B cell (primary cell): Measurements from ENCODE around the gene REL. TPM values are rescaled to one million over a fixed set of nuclear protein-coding genes. Genes with fewer than 3 reads are reported as not detected.
A peak's percentile ranks its signal among the peaks of the same experiment; 100 is the strongest.

Source experiments
- ATAC-seq: fragments of 200-7000 bp; cut with Tn5 transposase; one replicate; pipeline ENCODE4 v1.10.0; 2021; ENCODE audit warnings: low read depth, mild to moderate bottlenecking, moderate number of reproducible peaks, moderate library complexity
- CTCF ChIA-PET: fragments of 350-600 bp; sonication (Branson Sonifier 250); formaldehyde crosslinking; loops from one replicate; lab custom pipeline; 2021; ENCODE audit warnings: antibody characterized with exemption, inconsistent platforms; lab: Charles Lee
- POLR2A ChIA-PET: fragments of 350-600 bp; sonication (Branson Sonifier 250); formaldehyde crosslinking; loops from one replicate; lab custom pipeline; 2021; ENCODE audit warnings: antibody characterized with exemption; lab: Charles Lee
- DNase-seq: peaks from one replicate; pipeline ENCODE4 v3.0.0; 2013
- H2AFZ ChIP-seq: 2 replicates; pipeline ENCODE4 v1.6.1; 2012; ENCODE audit warnings: mild to moderate bottlenecking, low read depth, low read length; ENCODE audit not compliant: insufficient read depth, poor library complexity, severe bottlenecking
- H3K27ac ChIP-seq, 2 donors: 1 replicate in 1 of 2; 2 replicates in 1 of 2; pipeline ENCODE4 v1.5.1; 2012 to 2013; ENCODE audit warnings: low read length in 2 of 2, mild to moderate bottlenecking in 2 of 2, moderate library complexity in 1 of 2
- H3K27me3 ChIP-seq, 4 experiments: fragments of 200-600 bp in 1 of 4; sonication (generic) in 1 of 4; replicated peaks in 1 of 4; 1 replicate in 2 of 4; 2 replicates in 2 of 4; pipeline versions ENCODE4 v1.6.1 to v1.7.0; 2013 to 2016; ENCODE audit warnings: low read length in 3 of 4, mild to moderate bottlenecking in 2 of 4, mixed read lengths in 1 of 4, moderate library complexity in 1 of 4; ENCODE audit not compliant: insufficient read depth in 4 of 4, control insufficient read depth in 3 of 4; ENCODE audit errors: control extremely low read depth in 1 of 4
- H3K36me3 ChIP-seq, 2 experiments: replicated peaks in 1 of 2; 1 replicate in 1 of 2; 2 replicates in 1 of 2; pipeline versions ENCODE4 v1.6.1 to v1.7.1; 2013; ENCODE audit warnings: low read length in 1 of 2; ENCODE audit not compliant: insufficient read depth in 2 of 2, control insufficient read depth in 1 of 2; ENCODE audit errors: control extremely low read depth in 1 of 2, extremely low read depth in 1 of 2
- H3K4me1 ChIP-seq, 2 donors: fragments of 200-600 bp in 1 of 2; sonication (generic) in 1 of 2; 1 replicate in 1 of 2; 2 replicates in 1 of 2; pipeline versions ENCODE4 v1.5.1 to v1.6.1; 2013 to 2017; ENCODE audit warnings: low read length in 2 of 2; ENCODE audit not compliant: control insufficient read depth in 2 of 2, insufficient read depth in 2 of 2
- H3K4me2 ChIP-seq: replicated peaks from 2 replicates; pipeline ENCODE3; 2012; ENCODE audit warnings: mild to moderate bottlenecking, low read depth, low read length; ENCODE audit not compliant: poor library complexity, severe bottlenecking
- H3K4me3 ChIP-seq, 5 experiments: fragments of 200-600 bp in 1 of 5; sonication (generic) in 1 of 5; 1 replicate in 3 of 5; 2 replicates in 2 of 5; pipeline versions ENCODE4 v1.5.1 to v1.7.0; 2011 to 2016; ENCODE audit warnings: low read length in 4 of 5, mild to moderate bottlenecking in 4 of 5, low read depth in 2 of 5, control low read depth in 1 of 5, moderate library complexity in 1 of 5; ENCODE audit not compliant: insufficient read depth in 1 of 5; ENCODE audit errors: control extremely low read depth in 1 of 5, extremely low read depth in 1 of 5
- H3K79me2 ChIP-seq: fragments of 200-600 bp; sonication (generic); one replicate; pipeline ENCODE4 v1.6.0; 2016; ENCODE audit warnings: low read length; ENCODE audit not compliant: control insufficient read depth, insufficient read depth
- H3K9ac ChIP-seq: fragments of 200-600 bp; sonication (generic); 2 replicates; pipeline ENCODE4 v1.6.1; 2017; ENCODE audit warnings: mild to moderate bottlenecking, low read length, moderate library complexity
- H3K9me3 ChIP-seq, 3 donors: one replicate each; pipeline versions ENCODE4 v1.6.1 to v1.7.1; 2013; ENCODE audit warnings: low read length in 2 of 3; ENCODE audit not compliant: control insufficient read depth in 2 of 3, insufficient read depth in 1 of 3; ENCODE audit errors: control extremely low read depth in 1 of 3
- H4K20me1 ChIP-seq: 2 replicates; pipeline ENCODE4 v1.6.0; 2012; ENCODE audit warnings: mild to moderate bottlenecking, low read length; ENCODE audit not compliant: insufficient read depth, control insufficient read depth, poor library complexity, severe bottlenecking
- H3K27ac Mint-ChIP-seq: one replicate; pipeline ENCODE4 v1.8.0; 2021; ENCODE audit warnings: mixed read lengths
- H3K27me3 Mint-ChIP-seq: one replicate; pipeline ENCODE4 v1.8.0; 2021; ENCODE audit warnings: mixed read lengths
- H3K4me1 Mint-ChIP-seq: one replicate; pipeline ENCODE4 v1.8.0; 2021; ENCODE audit warnings: mixed read lengths
- H3K4me3 Mint-ChIP-seq: one replicate; pipeline ENCODE4 v1.8.0; 2021; ENCODE audit warnings: mixed read lengths
- H3K9me3 Mint-ChIP-seq: one replicate; pipeline ENCODE4 v1.8.0; 2022; ENCODE audit warnings: mixed read lengths; ENCODE audit not compliant: insufficient read depth
- CTCF ChIP-seq: fragments of 200-600 bp; IDR thresholded peaks from one replicate; pipeline ENCODE4 v1.8.0; 2022; ENCODE audit warnings: antibody characterized with exemption, mild to moderate bottlenecking
- EZH2 ChIP-seq: IDR thresholded peaks from 2 replicates; pipeline ENCODE4 v1.6.1; 2012; ENCODE audit warnings: borderline replicate concordance, low read depth, mild to moderate bottlenecking, moderate library complexity, low read length; ENCODE audit not compliant: insufficient read depth, poor library complexity, severe bottlenecking
- WGBS: methylation state at CpG from one replicate; pipeline ENCODE4 v1.1.5; 2013; ENCODE audit warnings: missing lambda C conversion rate; ENCODE audit not compliant: insufficient coverage; 5-methylcytosine and 5-hydroxymethylcytosine counted together
- intact Hi-C: fragments of 100-400 bp; cut with micrococcal nuclease; formaldehyde crosslinking; loops from one replicate; pipeline ENCODE4 v1.10.0; 2022
- polyA plus RNA-seq: library from polyadenylated mRNA; depleted of rRNA; stranded (reverse); fragments of >200 nt; gene quantifications from 2 replicates; pipeline ENCODE4 v1.2.3, GENCODE V29; 2012
- total RNA-seq, 2 donors: library from RNA; stranded (reverse); fragments of 120-200 nt in 1 of 2; gene quantifications; 1 replicate in 1 of 2; 2 replicates in 1 of 2; pipeline versions ENCODE4 v1.2.3 to v1.2.4, GENCODE V29; 2013 to 2022

REL gene
- total and polyA plus RNA-seq, 2 donors (not counting 1 experiment from before 2014, with no cell fraction given), result 27.9 to 283 TPM

GRCh38 chr2:60939622-60940021 is 58.2 kb downstream of the REL start:
- peaks cover 14 to 30% of the 10 kb centered on the region in 2 experiments for H3K36me3 ChIP-seq
- H3K9ac ChIP-seq, result no peak overlapping the region
- H3K79me2 ChIP-seq, result peaks cover 12% of the 10 kb centered on the region
- Mint-ChIP-seq H3K9me3 (no peaks in the 10 kb centered on the region), H3K4me1 (peaks cover 29% of the 10 kb centered on the region), H3K27me3 (no peaks in the 10 kb centered on the region), H3K4me3 (no peak overlapping the region), H3K27ac (peak overlapping the region; percentile 71)
- ATAC-seq (no peak), DNase-seq (no peak)
- H2AFZ ChIP-seq, result no peak overlapping the region
- no peak overlapping the region for H3K4me3 ChIP-seq
- H3K27me3 ChIP-seq, result no peaks in the 10 kb centered on the region
- intact Hi-C loops, result loop anchor here (2.0 kb wide), 1 partner anchor 13 kb away; no protein-coding TSS in a partner anchor
- no peak overlapping the region for H3K4me2 ChIP-seq
- ChIA-PET POLR2A (no interaction called here), CTCF (interaction anchor here (1.7 to 2.4 kb wide), 2 partner anchors 25 to 60 kb away, joined by 5 to 13 read pairs; no protein-coding TSS in a partner anchor)
- WGBS, result 58% methylated on average over 2 of the region's 2 CpGs
- no peak overlapping the region for H3K27ac ChIP-seq
- no peaks in the 10 kb centered on the region for H3K9me3 ChIP-seq
- no peak for TF ChIP-seq CTCF
- no peak for TF ChIP-seq EZH2
- H3K4me1 ChIP-seq, result no peaks in the 10 kb centered on the region
- H4K20me1 ChIP-seq, result peaks cover 5% of the 10 kb centered on the region

GRCh38 chr2:60945341-60945740 is 64.0 kb downstream of the REL start:
- Mint-ChIP-seq H3K27me3 (no peaks in the 10 kb centered on the region), H3K4me3 (no peak overlapping the region), H3K4me1 (peaks cover 6% of the 10 kb centered on the region), H3K9me3 (no peaks in the 10 kb centered on the region), H3K27ac (no peak overlapping the region)
- H3K4me3 ChIP-seq, result no peak overlapping the region
- no peaks in the 10 kb centered on the region for H3K27me3 ChIP-seq
- DNase-seq (no peak), ATAC-seq (no peak)
- POLR2A ChIA-PET, result interaction anchor here (0.6 kb wide), 1 partner anchor 527 kb away, joined by 3 read pairs; no protein-coding TSS in a partner anchor
- H3K4me1 ChIP-seq, result no peaks in the 10 kb centered on the region
- no peak overlapping the region for H3K4me2 ChIP-seq
- no peak overlapping the region for H3K9ac ChIP-seq
- no CpG with 5 or more reads among the region's 2 CpGs for WGBS
- H3K9me3 ChIP-seq, result peaks cover 0 to 5% (median 0%) of the 10 kb centered on the region in 3 donors
- no peaks in the 10 kb centered on the region for H4K20me1 ChIP-seq
- H3K79me2 ChIP-seq, result no peaks in the 10 kb centered on the region
- TF ChIP-seq EZH2 (no peak), CTCF (no peak)
- peaks cover 0 to 10% of the 10 kb centered on the region in 2 experiments for H3K36me3 ChIP-seq
- H3K27ac ChIP-seq, result no peak overlapping the region
- no peak overlapping the region for H2AFZ ChIP-seq
- intact Hi-C loops, result no loop called here
- CTCF ChIA-PET, result interaction anchor here (0.8 to 1.5 kb wide), 3 partner anchors 53 to 140 kb away, joined by 3 to 7 read pairs (median 3); no protein-coding TSS in a partner anchor
